Kasumi-1 (cell line): ENCODE data around the gene TTYH2.

Source experiments
- DNase-seq, 2 experiments: peaks; one replicate each; lab custom pipeline; 2025; lab: John Stamatoyannopoulos, UW

The TTYH2 gene

GRCh38 chr17:74214484-74215341 is 1.3 kb downstream of the TTYH2 start:
- no peak for DNase-seq

GRCh38 chr17:74215342-74215727 is 2.0 kb downstream of the TTYH2 start:
- no peak for DNase-seq

GRCh38 chr17:74216505-74216904 is 3.1 kb downstream of the TTYH2 start:
- DNase-seq, result no peak

- DNase-seq, result peak; percentile 31 to 47
Measured at GRCh38 chr17:74217037-74217730, 3.8 kb downstream of the TTYH2 start.

- DNase-seq, result no peak
Measured at GRCh38 chr17:74217888-74218287, 4.5 kb downstream of the TTYH2 start.

GRCh38 chr17:74218436-74218835 is 5.1 kb downstream of the TTYH2 start:
- DNase-seq, result no peak

- DNase-seq, result no peak
Measured at GRCh38 chr17:74219576-74220133, 6.3 kb downstream of the TTYH2 start.

GRCh38 chr17:74220219-74220618 is 6.8 kb downstream of the TTYH2 start:
- no peak for DNase-seq

GRCh38 chr17:74220946-74221818 is 7.8 kb downstream of the TTYH2 start:
- no peak for DNase-seq

- DNase-seq, result no peak
Measured at GRCh38 chr17:74222399-74222798, 9.0 kb downstream of the TTYH2 start.

GRCh38 chr17:74223901-74224300 is 10.5 kb downstream of the TTYH2 start:
- no peak for DNase-seq

GRCh38 chr17:74224959-74225725 is 11.8 kb downstream of the TTYH2 start:
- DNase-seq, result no peak

- no peak for DNase-seq
Measured at GRCh38 chr17:74226252-74226651, 12.9 kb downstream of the TTYH2 start.

GRCh38 chr17:74227271-74228080 is 14.1 kb downstream of the TTYH2 start:
- DNase-seq, result no peak

GRCh38 chr17:74228306-74228978 is 15.1 kb downstream of the TTYH2 start:
- DNase-seq, result no peak

- no peak for DNase-seq
Measured at GRCh38 chr17:74230896-74231295, 17.5 kb downstream of the TTYH2 start.

GRCh38 chr17:74231928-74232907 is 18.8 kb downstream of the TTYH2 start:
- no peak for DNase-seq

- DNase-seq, result no peak
Measured at GRCh38 chr17:74233937-74234336, 20.6 kb downstream of the TTYH2 start.

- DNase-seq, result peak; percentile 48 to 71
Measured at GRCh38 chr17:74234486-74234885, 21.1 kb downstream of the TTYH2 start.
